ENCODE measurements around the gene C5orf63. TPM values are rescaled to one million over a fixed set of nuclear protein-coding genes. Genes with fewer than 3 reads are reported as not detected.
"Not testable (repeated sequence)": the region's sequence is repeated elsewhere in the genome, so short reads cannot be mapped to it uniquely, and the experiment has no call there.

The C5orf63 gene
- total RNA-seq, 6 experiments from 2014 or later: 1.9 to 6.2 (median 3.7) TPM

DNA sequence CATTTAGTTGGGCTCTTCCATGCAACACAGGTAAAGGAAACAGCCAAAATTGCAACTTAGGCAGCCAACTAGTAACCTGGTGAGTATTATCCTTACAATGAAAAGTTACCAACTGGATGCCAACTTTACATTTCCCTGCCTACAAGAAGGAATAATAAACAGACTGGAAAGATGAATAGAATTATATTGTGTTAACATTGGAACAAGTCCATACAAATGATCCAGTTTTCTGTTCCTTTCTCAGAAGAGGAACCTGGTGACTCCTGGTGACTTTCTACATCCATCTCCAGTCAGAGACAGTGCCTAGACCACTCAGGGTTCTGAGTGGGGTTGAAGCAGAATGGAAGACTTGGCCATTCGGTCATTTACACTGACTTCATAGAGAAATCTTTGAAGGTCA lies 63.5 kb downstream of the C5orf63 start:
- no peaks in the 10 kb centered on the region for H3K36me3 ChIP-seq
- H3K27me3 ChIP-seq: no peaks in the 10 kb centered on the region
- no peaks in the 10 kb centered on the region for H3K4me1 ChIP-seq
- ATAC-seq: no peak
- intact Hi-C loops (cut with DNase I): no loop called here
- no peak overlapping the region for H3K4me3 ChIP-seq
- H3K9me3 ChIP-seq: no peaks in the 10 kb centered on the region
- TF ChIP-seq POLR2A (IDR thresholded peaks at IDR 0.05): no peak
- TF ChIP-seq CTCF (IDR thresholded peaks at IDR 0.05): no peak
- H3K27ac ChIP-seq: no peak overlapping the region
- no peak for DNase-seq
- WGBS (ENCODE audit: insufficient coverage, low coverage, low lambda C conversion rate, missing lambda C conversion rate): 54% methylated on average over 1 of the region's 1 CpG

- Histone ChIP-seq H3K9me3 (no peaks in the 10 kb centered on the region), H3K36me3 (no peaks in the 10 kb centered on the region), H3K27ac (no peak overlapping the region), H3K4me1 (no peaks in the 10 kb centered on the region), H3K4me3 (no peak overlapping the region), H3K27me3 (no peaks in the 10 kb centered on the region)
- TF ChIP-seq POLR2A (IDR thresholded peaks at IDR 0.05): no peak
- no peak for TF ChIP-seq CTCF (IDR thresholded peaks at IDR 0.05)
- DNase-seq (no peak), ATAC-seq (no peak)
- intact Hi-C loops (cut with DNase I): no loop called here
- WGBS (ENCODE audit: insufficient coverage, low coverage, low lambda C conversion rate, missing lambda C conversion rate): 74% methylated on average over 6 of the region's 6 CpGs
These were observed 64.9 kb downstream of the C5orf63 start for GRCh38 chr5:127008300-127008975.

DNA sequence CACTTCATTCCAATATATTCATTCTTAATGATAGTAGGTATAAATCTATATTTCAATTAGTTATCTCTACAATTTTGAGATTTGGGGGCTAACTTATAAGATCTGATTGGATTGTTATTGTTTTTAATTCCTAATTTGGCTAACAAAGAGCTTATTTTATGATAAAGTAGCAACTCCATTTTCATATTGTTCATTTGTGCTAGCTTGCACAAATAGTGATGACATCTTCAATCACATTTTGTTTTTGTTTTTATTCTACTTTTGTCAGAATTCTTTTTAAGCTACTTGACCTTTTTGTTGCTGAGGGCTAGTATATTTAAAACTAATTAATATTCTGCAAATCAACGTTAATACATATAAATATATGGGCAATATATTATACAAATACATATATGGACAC lies 65.8 kb downstream of the C5orf63 start:
- Histone ChIP-seq H3K27ac (no peak overlapping the region), H3K36me3 (no peaks in the 10 kb centered on the region), H3K27me3 (no peaks in the 10 kb centered on the region), H3K9me3 (no peaks in the 10 kb centered on the region), H3K4me3 (no peak overlapping the region), H3K4me1 (no peaks in the 10 kb centered on the region)
- TF ChIP-seq CTCF (IDR thresholded peaks at IDR 0.05) (no peak), POLR2A (IDR thresholded peaks at IDR 0.05) (no peak)
- intact Hi-C loops (cut with DNase I): no loop called here
- 84% methylated on average over 1 of the region's 1 CpG for WGBS (ENCODE audit: insufficient coverage, low coverage, low lambda C conversion rate, missing lambda C conversion rate)
- DNase-seq (no peak), ATAC-seq (no peak)

GRCh38 chr5:127006744-127007143 lies 66.6 kb downstream of the C5orf63 start:
- Histone ChIP-seq H3K27ac (no peak overlapping the region), H3K36me3 (no peaks in the 10 kb centered on the region), H3K9me3 (no peaks in the 10 kb centered on the region), H3K4me3 (no peak overlapping the region), H3K4me1 (no peaks in the 10 kb centered on the region), H3K27me3 (no peaks in the 10 kb centered on the region)
- intact Hi-C loops (cut with DNase I): no loop called here
- TF ChIP-seq CTCF (IDR thresholded peaks at IDR 0.05) (no peak), POLR2A (IDR thresholded peaks at IDR 0.05) (no peak)
- DNase-seq (no peak), ATAC-seq (no peak)
- 51% methylated on average over 5 of the region's 5 CpGs for WGBS (ENCODE audit: insufficient coverage, low coverage, low lambda C conversion rate, missing lambda C conversion rate)

DNA sequence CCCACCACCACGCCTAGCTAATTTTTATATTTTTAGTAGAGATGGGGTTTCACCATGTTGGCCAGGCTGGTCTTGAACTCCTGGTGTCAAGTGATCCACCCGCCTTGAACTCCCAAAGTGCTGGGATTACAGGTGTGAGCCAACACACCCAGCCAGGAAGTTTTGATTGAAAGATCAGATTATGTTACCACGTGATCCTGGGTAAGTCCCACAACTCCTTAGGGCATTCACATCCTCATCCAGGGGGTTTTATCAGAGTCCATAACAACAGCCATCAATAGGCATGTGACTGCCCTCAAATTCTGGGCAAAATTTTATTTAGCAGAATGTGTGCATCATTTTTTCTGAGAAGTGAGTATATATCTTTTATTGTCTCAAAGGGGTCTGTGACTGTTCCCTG lies 68.0 kb downstream of the C5orf63 start:
- intact Hi-C loops (cut with DNase I); H3K36me3 ChIP-seq; H3K27ac ChIP-seq; H3K4me1 ChIP-seq; ATAC-seq; H3K9me3 ChIP-seq; DNase-seq; H3K27me3 ChIP-seq; H3K4me3 ChIP-seq: not testable (repeated sequence)
- WGBS (ENCODE audit: insufficient coverage, low coverage, low lambda C conversion rate, missing lambda C conversion rate): 68% methylated on average over 2 of the region's 3 CpGs

Measured in right lobe of liver (tissue), 6 donors.